ENCODE measurements around the gene CCDC194.

Gene CCDC194, protein sequence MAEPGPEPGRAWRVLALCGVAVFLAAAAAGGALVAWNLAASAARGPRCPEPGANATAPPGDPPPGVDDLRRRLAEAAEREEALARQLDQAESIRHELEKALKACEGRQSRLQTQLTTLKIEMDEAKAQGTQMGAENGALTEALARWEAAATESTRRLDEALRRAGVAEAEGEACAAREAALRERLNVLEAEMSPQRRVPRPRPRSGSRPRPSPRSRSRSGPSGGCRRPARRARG

DNA sequence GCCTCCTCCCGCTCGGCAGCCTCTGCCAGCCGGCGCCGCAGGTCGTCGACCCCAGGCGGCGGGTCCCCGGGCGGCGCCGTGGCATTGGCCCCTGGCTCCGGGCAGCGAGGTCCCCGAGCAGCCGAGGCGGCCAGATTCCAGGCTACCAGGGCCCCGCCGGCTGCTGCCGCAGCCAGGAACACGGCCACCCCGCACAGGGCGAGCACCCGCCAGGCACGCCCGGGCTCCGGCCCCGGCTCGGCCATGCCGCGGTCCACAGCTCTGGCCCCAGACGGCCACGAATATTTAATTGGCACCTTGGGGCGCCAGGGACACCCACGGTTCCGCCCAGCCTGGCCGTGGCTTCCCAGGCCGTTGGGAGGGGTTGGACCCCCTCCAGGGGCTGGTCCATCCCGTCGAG lies at the start of gene CCDC194:
CCDC194 (minus strand) TSS at position 283 of the 400 bp plus-strand sequence; CDS start at position 245, 38 bp downstream.
- peaks cover 25% of the 10 kb centered on the region for H3K4me1 Mint-ChIP-seq
- ATAC-seq = no peak
- H3K27me3 Mint-ChIP-seq = peaks cover 20% of the 10 kb centered on the region
- H3K27ac Mint-ChIP-seq = peak within 1 kb of the TSS; percentile 18
- H3K4me3 Mint-ChIP-seq = no peak within 1 kb of the TSS
- H3K36me3 Mint-ChIP-seq = peaks cover 18% of the 10 kb centered on the region
- peaks cover 3% of the 10 kb centered on the region for H3K9me3 Mint-ChIP-seq

DNA sequence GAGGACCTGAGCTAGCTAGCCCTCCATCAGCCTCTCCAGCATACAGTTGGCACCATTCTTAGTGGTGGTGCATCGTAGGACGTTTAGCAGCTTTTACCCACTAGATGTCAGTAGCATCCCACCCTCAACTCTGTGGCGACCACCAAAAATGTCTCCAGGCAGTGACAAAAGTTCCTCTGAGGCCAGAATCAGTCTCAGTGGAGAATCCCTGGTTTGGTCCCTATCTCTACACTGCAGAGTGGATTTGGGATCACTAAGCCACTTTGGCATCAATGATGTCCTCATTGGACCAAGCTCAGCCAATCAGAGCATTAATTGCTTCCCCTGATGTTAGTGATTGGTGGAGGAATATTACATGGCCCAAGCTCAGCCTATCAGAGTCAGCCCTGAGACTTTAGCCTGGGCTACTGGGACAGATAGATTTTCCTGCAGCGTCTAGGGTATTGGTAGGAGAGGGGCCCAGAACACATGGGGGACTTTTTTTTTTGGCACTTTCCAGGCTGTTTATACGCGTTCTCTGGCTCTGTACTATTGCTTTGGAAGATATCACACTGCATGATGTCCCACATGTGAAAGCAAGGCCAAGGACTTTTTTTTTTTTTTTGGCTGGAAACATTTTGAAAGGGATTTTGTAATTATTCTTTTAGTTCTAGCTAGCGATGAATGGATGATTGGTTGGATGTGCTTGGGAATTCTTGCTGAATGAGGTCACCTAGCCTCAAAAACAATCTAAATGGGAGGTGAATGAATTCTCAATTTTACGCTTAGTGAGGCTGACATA lies 47.4 kb upstream of the CCDC194 start:
- Mint-ChIP-seq H3K27me3 (no peaks in the 10 kb centered on the region), H3K36me3 (no peaks in the 10 kb centered on the region), H3K4me3 (no peak overlapping the region), H3K4me1 (no peaks in the 10 kb centered on the region), H3K27ac (no peak overlapping the region), H3K9me3 (no peaks in the 10 kb centered on the region)
- no peak for ATAC-seq

DNA sequence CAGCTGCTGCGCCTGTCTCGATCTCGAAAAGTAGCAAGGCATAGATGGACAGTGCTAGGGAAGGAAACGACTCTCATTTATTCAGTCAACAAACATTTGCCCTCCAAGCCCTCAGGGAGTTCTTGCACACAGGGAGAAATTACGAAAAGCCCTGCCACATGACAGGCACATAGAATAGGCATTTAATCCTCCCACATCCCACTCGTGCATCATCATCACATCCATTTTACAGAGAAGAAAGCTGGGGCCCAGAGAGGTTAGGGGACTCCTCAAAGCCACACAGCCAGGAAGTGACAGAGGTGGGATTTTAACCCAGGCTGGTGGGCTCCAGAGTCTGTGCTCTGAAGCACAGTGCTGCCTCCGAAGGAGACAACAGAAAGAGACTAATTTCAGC lies 42.9 kb upstream of the CCDC194 start:
- Mint-ChIP-seq H3K27me3 (no peaks in the 10 kb centered on the region), H3K4me1 (no peaks in the 10 kb centered on the region), H3K27ac (no peak overlapping the region), H3K36me3 (no peaks in the 10 kb centered on the region), H3K9me3 (no peaks in the 10 kb centered on the region), H3K4me3 (no peak overlapping the region)
- no peak for ATAC-seq

DNA sequence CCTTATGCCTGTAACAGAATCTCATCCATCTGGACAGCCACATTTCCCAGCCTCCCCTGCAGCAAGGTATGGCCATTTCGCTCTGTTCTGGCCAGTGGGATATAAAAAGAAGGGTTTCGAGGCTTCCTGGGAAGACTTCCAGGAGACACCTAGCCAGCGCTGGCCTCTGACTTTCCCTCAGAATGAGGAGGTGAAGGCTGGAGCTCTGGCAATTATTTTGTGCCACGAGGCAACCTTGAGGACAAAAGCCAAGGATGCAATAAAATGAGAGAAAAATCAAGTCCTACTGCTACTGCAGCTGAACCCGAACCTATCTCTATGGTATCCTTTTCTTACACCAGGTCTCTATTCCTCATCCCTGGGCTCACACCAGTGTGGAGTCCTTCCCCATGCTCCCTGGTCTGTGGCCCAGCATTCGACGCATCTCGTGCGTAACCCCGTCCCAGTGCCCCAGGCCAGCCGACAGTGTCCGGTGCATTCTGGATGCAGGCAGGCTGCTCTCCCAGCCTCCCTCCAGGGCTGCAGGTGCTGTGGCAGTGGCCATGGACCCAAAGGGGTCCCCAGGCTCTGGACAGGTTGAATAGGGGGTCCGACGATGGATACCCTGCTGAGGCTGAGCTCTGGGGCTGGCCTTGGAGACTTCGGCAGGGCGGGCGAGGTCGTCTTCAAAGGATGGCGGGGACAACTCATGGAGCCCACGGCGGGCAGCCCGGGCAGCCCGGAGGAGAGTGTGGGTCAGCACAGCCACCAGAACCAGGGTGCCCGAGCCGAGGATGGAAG lies 42.3 kb upstream of the CCDC194 start:
- Mint-ChIP-seq H3K27me3 (no peaks in the 10 kb centered on the region), H3K4me1 (no peaks in the 10 kb centered on the region), H3K27ac (no peak overlapping the region), H3K9me3 (no peaks in the 10 kb centered on the region), H3K4me3 (no peak overlapping the region), H3K36me3 (no peaks in the 10 kb centered on the region)
- no peak for ATAC-seq

DNA sequence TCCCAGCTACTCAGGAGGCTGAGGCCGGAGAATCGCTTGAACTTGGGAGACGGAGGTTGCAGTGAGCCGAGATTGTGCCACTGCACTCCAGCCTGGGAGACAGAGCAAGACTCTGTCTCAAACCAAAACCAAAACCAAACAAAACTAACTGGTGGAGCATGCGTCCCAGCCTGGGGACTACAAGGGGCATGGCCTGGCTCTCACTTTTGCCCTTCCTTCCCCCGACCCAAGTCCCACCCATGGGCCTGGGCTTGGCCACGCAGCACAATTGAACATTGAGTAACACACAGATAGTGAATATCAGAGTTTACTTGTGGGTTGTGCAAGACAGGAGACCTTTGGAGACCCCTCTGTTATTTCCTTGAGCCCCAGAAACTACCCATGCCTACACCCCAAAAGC lies 41.2 kb upstream of the CCDC194 start:
- Mint-ChIP-seq H3K4me1 (no peaks in the 10 kb centered on the region), H3K4me3 (no peak overlapping the region), H3K27ac (no peak overlapping the region), H3K9me3 (no peaks in the 10 kb centered on the region), H3K36me3 (no peaks in the 10 kb centered on the region), H3K27me3 (no peaks in the 10 kb centered on the region)
- no peak for ATAC-seq

DNA sequence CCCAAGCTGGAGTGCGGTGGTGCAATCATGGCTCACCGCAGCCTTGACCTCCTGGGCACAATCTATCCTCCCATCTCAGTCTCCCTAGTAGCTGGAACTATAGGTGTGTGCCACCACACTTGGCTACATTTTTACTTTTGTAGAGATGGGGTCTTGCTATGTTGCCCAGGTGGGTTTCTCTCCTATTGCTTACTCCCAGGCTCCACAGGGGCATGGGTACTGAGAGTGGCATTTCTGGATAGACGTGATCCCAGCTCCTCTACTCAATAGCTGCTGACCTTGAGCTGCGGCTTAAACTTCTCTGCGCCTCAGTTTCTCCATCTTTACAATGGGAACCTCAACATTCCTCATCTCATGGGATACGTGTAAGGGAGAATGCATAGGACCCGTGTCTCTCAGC lies 37.4 kb upstream of the CCDC194 start:
- H3K36me3 Mint-ChIP-seq = no peaks in the 10 kb centered on the region
- no peaks in the 10 kb centered on the region for H3K27me3 Mint-ChIP-seq
- no peak for ATAC-seq
- H3K4me1 Mint-ChIP-seq = no peaks in the 10 kb centered on the region
- no peaks in the 10 kb centered on the region for H3K9me3 Mint-ChIP-seq
- H3K4me3 Mint-ChIP-seq = no peak overlapping the region
- H3K27ac Mint-ChIP-seq = no peak overlapping the region

DNA sequence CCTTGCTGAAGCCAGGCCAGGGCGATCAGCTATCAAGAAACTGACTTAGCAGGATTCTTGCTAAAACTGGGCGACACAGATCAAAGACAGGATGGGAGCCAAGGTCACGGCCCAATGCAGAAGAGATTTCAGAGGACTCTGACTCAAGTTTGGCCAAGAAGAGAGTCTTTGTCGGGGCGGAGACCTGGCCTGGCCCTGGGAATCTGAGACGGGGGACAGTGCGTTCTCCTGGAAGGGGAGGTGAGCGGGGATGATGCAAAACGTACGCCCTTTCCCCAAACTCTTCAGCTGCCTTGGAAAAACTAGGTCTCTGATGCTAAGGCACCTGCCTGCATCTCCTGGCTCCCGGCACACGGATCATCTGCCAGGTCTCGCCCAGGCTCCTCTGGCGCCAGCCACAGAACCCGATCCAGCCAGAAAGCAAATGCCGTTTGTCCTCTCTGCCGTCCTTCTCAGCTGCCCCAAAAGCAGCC lies 35.7 kb upstream of the CCDC194 start:
- ATAC-seq = no peak
- no peaks in the 10 kb centered on the region for H3K9me3 Mint-ChIP-seq
- no peak overlapping the region for H3K27ac Mint-ChIP-seq
- H3K4me1 Mint-ChIP-seq = peaks cover 5% of the 10 kb centered on the region
- H3K27me3 Mint-ChIP-seq = no peaks in the 10 kb centered on the region
- no peaks in the 10 kb centered on the region for H3K36me3 Mint-ChIP-seq
- no peak overlapping the region for H3K4me3 Mint-ChIP-seq

DNA sequence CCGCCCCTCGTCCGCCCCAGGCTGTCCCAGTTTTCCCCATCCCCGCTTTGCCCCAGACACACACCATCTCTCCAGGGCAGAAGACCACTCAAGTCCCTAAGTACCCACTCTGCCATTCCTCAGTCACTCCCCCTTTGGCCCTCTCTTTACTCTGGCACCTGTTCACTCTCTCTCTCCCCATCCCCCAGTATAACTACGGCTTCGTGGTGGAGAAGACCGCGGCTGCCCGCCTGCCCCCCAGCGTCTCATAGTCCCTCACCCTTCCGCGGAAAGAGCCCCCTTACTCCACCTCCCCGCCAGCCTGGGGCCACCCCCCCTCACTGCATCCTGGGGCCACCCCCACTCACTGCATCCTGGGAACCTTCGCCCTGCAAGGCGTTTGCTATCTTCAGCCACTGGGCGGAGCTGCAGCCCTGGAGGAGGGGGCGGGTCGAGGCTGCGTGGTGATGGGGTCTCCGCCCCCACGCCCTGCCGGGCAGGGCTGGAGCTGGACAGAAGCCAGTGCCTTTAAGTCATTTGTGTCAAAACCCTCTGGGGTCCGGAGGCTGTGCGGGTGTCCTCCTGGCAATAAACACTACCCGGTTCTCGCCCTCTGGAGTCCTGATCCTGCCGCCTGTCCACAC lies 30.9 kb upstream of the CCDC194 start:
- Mint-ChIP-seq H3K4me1 (peaks cover 16% of the 10 kb centered on the region), H3K27ac (no peak overlapping the region)

DNA sequence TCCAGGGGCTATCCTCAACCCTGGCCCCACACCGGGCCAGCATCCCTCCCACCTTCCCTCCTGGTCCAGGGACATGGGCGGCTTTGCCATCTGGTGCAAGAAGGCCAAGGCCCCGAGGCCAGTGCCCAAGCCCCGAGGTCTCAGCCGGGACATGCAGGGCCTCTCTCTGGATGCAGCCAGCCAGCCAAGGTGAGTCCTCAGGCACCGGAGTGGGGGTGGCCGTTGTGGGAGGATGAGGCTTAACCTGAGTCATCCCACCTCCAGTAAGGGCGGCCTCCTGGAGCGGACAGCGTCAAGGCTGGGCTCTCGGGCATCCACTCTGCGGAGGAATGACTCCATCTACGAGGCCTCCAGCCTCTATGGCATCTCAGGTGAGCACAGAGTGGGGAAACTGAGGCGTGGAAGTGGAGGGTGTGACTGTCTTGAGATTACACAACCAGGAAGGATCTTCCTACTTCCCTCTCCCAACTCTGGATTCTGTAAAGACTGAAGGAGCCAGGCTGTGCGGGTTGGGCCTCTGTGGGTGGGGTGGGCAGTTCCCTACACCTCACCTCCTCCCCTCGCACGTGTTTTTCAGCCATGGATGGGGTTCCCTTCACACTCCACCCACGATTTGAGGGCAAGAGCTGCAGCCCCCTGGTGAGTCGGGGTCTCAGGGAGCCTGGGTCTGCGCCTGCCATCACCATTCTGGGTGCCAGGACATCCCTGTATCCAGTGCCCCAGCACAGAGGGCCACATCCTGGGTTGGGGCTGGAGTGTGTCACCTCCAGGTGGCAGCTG lies 29.6 kb upstream of the CCDC194 start:
- Mint-ChIP-seq H3K27me3 (no peaks in the 10 kb centered on the region), H3K4me3 (no peak overlapping the region), H3K36me3 (peaks cover 6% of the 10 kb centered on the region), H3K4me1 (peaks cover 24% of the 10 kb centered on the region), H3K27ac (no peak overlapping the region), H3K9me3 (no peaks in the 10 kb centered on the region)
- ATAC-seq = no peak

More for the DNA sequence above, 30.9 kb upstream of the CCDC194 start:
- Mint-ChIP-seq H3K27me3 (no peaks in the 10 kb centered on the region), H3K9me3 (no peaks in the 10 kb centered on the region), H3K36me3 (peaks cover 6% of the 10 kb centered on the region), H3K4me3 (no peak overlapping the region)
- peak; percentile 52 for ATAC-seq

DNA sequence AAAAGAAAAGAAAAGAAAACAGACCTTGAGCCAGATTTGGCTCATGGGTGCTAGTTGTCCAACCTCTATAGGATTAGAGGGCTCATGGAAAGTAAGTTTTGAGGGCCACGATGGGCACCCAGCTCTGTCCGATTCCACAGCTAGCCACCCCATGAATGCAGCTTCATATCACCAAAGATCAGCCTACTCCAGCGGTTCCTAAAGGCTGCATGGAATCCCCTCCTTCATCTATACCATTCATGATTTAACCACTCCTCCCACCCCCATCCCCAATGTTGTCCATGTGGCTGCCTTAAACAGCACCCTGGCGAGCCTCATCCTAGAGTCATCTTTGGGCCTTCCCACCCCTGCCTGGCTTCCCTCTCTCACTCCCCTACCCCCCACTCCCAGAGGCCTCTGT lies 27.9 kb upstream of the CCDC194 start:
- H3K27me3 Mint-ChIP-seq = no peaks in the 10 kb centered on the region
- no peak overlapping the region for H3K4me3 Mint-ChIP-seq
- H3K4me1 Mint-ChIP-seq = peaks cover 24% of the 10 kb centered on the region
- no peak for ATAC-seq
- H3K27ac Mint-ChIP-seq = no peak overlapping the region
- no peaks in the 10 kb centered on the region for H3K9me3 Mint-ChIP-seq
- H3K36me3 Mint-ChIP-seq = peaks cover 9% of the 10 kb centered on the region

DNA sequence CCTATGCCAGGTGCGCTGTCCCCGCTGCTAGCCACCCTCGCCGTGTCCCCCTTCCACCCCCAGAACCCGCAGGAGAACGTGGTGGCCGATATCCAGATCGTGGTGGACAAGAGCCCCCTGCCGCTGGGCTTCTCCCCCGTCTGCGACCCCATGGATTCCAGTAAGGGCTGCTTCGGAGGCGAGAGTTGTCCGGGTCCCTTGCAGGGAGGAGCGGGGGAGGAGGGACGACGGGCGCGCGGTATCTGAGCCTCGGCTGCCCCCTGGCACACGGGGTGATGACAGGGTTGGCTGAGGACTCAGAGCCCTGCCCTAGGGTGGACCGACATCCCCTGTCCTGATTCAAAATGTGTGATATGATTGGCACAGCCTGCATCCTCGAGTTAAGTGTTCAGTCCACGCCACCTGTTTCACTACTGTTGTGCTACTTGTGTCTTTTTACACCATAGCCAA lies 26.5 kb upstream of the CCDC194 start:
- Mint-ChIP-seq H3K4me3 (peak overlapping the region; percentile 94), H3K9me3 (no peaks in the 10 kb centered on the region), H3K4me1 (peaks cover 24% of the 10 kb centered on the region), H3K27ac (peak overlapping the region; percentile 90), H3K27me3 (no peaks in the 10 kb centered on the region), H3K36me3 (peaks cover 19% of the 10 kb centered on the region)
- ATAC-seq = peak; percentile 37

DNA sequence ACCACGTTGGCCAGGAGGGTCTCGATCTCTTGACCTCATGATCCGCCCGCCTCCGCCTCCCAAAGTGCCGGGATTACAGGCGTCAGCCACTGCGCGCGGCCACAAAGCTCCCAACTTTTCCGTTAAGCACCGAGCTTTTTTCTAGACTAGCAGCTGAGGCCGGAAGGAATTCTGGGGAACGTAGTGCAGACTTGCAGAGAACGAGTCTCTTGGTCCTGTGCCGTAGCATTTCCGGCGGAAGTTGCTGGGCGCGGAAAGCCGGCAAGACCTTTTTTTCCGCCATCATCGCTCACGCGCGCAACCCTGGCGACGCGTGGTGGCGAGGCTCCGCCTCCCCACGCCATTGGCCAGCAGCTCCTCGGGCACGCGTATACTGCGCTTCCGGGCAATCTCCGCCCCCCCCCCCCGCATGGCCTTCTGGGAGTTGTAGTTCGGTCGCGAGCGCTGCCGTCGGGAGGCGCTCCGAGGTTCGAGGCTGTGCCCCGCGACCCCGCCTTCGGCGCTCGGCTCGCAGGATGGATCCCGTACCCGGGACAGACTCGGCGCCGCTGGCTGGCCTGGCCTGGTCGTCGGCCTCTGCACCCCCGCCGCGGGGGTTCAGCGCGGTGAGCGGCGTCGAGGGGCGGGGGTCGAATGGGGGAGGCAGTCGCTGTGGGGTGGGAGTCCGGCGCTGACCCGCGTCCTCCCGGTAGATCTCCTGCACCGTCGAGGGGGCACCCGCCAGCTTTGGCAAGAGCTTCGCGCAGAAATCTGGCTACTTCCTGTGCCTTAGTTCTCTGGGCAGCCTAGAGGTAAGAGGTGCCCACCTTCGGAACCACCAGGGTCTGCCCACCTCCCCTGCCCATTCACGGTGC lies 25.9 kb upstream of the CCDC194 start, which contains the start of gene MVB12A:
MVB12A (plus strand) TSS at position 427 of the 854 bp plus-strand sequence; CDS start at position 516, 89 bp downstream.
- H3K27ac Mint-ChIP-seq = peak within 1 kb of the TSS; percentile 90
- ATAC-seq = peak; percentile 98
- peaks cover 21% of the 10 kb centered on the region for H3K4me1 Mint-ChIP-seq
- H3K9me3 Mint-ChIP-seq = no peaks in the 10 kb centered on the region
- peak within 1 kb of the TSS; percentile 94 for H3K4me3 Mint-ChIP-seq
- H3K27me3 Mint-ChIP-seq = no peaks in the 10 kb centered on the region
- peaks cover 25% of the 10 kb centered on the region for H3K36me3 Mint-ChIP-seq

DNA sequence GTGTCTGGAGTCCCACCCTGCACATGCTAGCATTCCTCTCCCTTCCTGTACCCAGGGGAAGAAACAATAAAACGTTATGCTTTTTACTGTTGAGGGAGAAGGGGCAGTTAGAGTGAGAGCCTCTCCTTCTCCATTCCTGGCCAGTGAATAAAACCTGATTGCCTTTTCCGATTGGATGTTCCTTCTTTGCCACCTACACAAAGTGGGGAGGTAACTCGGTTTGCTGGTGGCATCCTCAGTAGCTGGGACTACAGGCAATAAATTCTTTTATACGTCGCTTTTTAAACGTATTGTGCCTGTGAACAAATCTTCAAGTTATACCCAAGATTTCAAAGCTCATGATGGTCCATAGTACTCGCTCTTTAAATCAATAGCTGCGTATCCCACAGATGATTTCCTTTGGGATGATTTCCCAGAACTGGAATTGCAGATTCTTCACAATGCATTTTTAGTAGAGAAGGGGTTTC lies 25.2 kb upstream of the CCDC194 start:
- H3K4me1 Mint-ChIP-seq = peaks cover 18% of the 10 kb centered on the region
- H3K27me3 Mint-ChIP-seq = no peaks in the 10 kb centered on the region

More for the DNA sequence above, 25.2 kb upstream of the CCDC194 start:
- no peak for ATAC-seq
- peak overlapping the region; percentile 94 for H3K4me3 Mint-ChIP-seq
- H3K9me3 Mint-ChIP-seq = no peaks in the 10 kb centered on the region
- peaks cover 25% of the 10 kb centered on the region for H3K36me3 Mint-ChIP-seq
- peak overlapping the region; percentile 90 for H3K27ac Mint-ChIP-seq

All from stimulated activated memory B cell treated with anti-CD40 and anti-IgM and Interleukin-4, amounts not matched to agents 10 μg/mL and 1 μg/mL and 100 μg/mL, for 72 hours (primary cell).